ENCODE measurements around the gene NCOA7. TPM values are rescaled to one million over a fixed set of nuclear protein-coding genes. Genes with fewer than 3 reads are reported as not detected.

The NCOA7 gene
- total RNA-seq, 1 experiment from 2014 or later: 37.3 TPM

DNA sequence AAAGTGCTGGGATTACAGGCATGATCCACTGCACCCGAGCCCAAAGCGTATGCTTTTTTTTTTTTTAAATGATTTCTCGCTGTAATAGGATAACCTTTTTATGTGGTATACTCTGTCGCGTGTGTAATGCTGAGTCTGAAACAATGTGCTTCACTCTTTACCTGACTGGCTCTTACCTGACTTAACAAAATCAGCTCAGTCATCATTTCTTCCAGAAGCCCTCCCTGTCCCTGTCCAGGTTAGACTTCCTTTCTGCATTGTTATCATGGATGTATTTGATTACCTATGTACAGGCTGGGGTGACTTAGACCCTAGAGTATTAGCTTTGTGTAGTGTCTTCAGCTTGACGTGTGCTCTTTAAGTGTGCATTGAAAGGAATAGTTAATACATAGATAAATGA, 67.1 kb downstream of the NCOA7 start:
- CTCF ChIA-PET: interaction anchor here (0.6 to 3.6 kb wide), 4 partner anchors 14 to 105 kb away, joined by 3 to 16 read pairs (median 3); partner anchors contain the start of gene HINT3
- intact Hi-C loops (cut with micrococcal nuclease; ENCODE audit: unreplicated experiment) (loop anchor here (2.0 kb wide), 2 partner anchors 95 to 117 kb away; no protein-coding TSS in a partner anchor), in situ Hi-C loops (cut with HindIII; ENCODE audit: low pct_unique_long_range_greater_than_20kb, low sequenced_read_pairs) (no loop called here)
- DNase-seq (ENCODE audit: low read depth, low spot score) (no peak), ATAC-seq (no peak)
- H3K4me3 ChIP-seq (ENCODE audit: low read depth in 2 of 2, low read length in 2 of 2): no peak overlapping the region
- H3K4me1 ChIP-seq (ENCODE audit: control insufficient read depth, insufficient read depth, low read length): no peaks in the 10 kb centered on the region
- no peak overlapping the region for H3K27ac ChIP-seq (ENCODE audit: low read length)
- TF ChIP-seq POLR2AphosphoS5 (IDR thresholded peaks at IDR 0.05; ENCODE audit: low read depth, low read length) (no peak), TCF7L2 (IDR thresholded peaks at IDR 0.05; ENCODE audit: low read depth, low read length) (no peak), CTCF (IDR thresholded peaks at IDR 0.05) (no peak), SIN3A (IDR thresholded peaks at IDR 0.05; ENCODE audit: borderline replicate concordance, insufficient read depth, low read depth, low read length) (no peak), REST (IDR thresholded peaks at IDR 0.05; ENCODE audit: insufficient read depth in 1 of 2, low read depth in 2 of 2, low read length in 1 of 2) (no peak)
- no peaks in the 10 kb centered on the region for H3K27me3 ChIP-seq (ENCODE audit: control insufficient read depth, insufficient read depth, low read length)
- no peaks in the 10 kb centered on the region for H3K36me3 ChIP-seq (ENCODE audit: control insufficient read depth, insufficient read depth, low read length)
- BruUV-seq (replicated peaks): no TSS peak
- H3K9me3 ChIP-seq (ENCODE audit: control insufficient read depth, insufficient read depth, low read depth, low read length): no peaks in the 10 kb centered on the region
- POLR2A ChIA-PET: no interaction called here

- Histone ChIP-seq H3K36me3 (ENCODE audit: control insufficient read depth, insufficient read depth, low read length) (no peaks in the 10 kb centered on the region), H3K27ac (ENCODE audit: low read length) (no peak overlapping the region), H3K9me3 (ENCODE audit: control insufficient read depth, insufficient read depth, low read depth, low read length) (no peaks in the 10 kb centered on the region), H3K4me1 (ENCODE audit: control insufficient read depth, insufficient read depth, low read length) (no peaks in the 10 kb centered on the region), H3K4me3 (ENCODE audit: low read depth in 2 of 2, low read length in 2 of 2) (no peak overlapping the region), H3K27me3 (ENCODE audit: control insufficient read depth, insufficient read depth, low read length) (no peaks in the 10 kb centered on the region)
- ChIA-PET CTCF (interaction anchor here (0.6 to 3.6 kb wide), 4 partner anchors 13 to 547 kb away, joined by 3 to 16 read pairs (median 3); partner anchors contain the start of gene HINT3), POLR2A (no interaction called here)
- in situ Hi-C loops (cut with HindIII; ENCODE audit: low pct_unique_long_range_greater_than_20kb, low sequenced_read_pairs): no loop called here
- no TSS peak for BruUV-seq (replicated peaks)
- intact Hi-C loops (cut with micrococcal nuclease; ENCODE audit: unreplicated experiment): loop anchor here (2.0 kb wide), 2 partner anchors 94 to 116 kb away; no protein-coding TSS in a partner anchor
- DNase-seq (ENCODE audit: low read depth, low spot score) (peak; percentile 18), ATAC-seq (peak; percentile 100)
- TF ChIP-seq REST (IDR thresholded peaks at IDR 0.05; ENCODE audit: insufficient read depth in 1 of 2, low read depth in 2 of 2, low read length in 1 of 2) (no peak), POLR2AphosphoS5 (IDR thresholded peaks at IDR 0.05; ENCODE audit: low read depth, low read length) (no peak), CTCF (IDR thresholded peaks at IDR 0.05) (peak; percentile 94), TCF7L2 (IDR thresholded peaks at IDR 0.05; ENCODE audit: low read depth, low read length) (no peak), SIN3A (IDR thresholded peaks at IDR 0.05; ENCODE audit: borderline replicate concordance, insufficient read depth, low read depth, low read length) (no peak)
These were observed 67.9 kb downstream of the NCOA7 start for GRCh38 chr6:125858427-125859320.

Data from Panc1 (cell line).